ENCODE results near the gene DOP1B.
"Not testable (repeated sequence)": the region's sequence is repeated elsewhere in the genome, so short reads cannot be mapped to it uniquely, and the experiment has no call there.

DOP1B gene

GRCh38 chr21:36141513-36141925, 15.1 kb upstream of the DOP1B start:
- H3K79me2 ChIP-seq (ENCODE audit: low read length) = no peaks in the 10 kb centered on the region
- H3K27ac ChIP-seq (ENCODE audit: low read length) = no peak overlapping the region
- no peaks in the 10 kb centered on the region for H3K27me3 ChIP-seq (replicated peaks; ENCODE audit: insufficient read depth, low read length)
- no peaks in the 10 kb centered on the region for H3K9me3 ChIP-seq (replicated peaks; ENCODE audit: insufficient read depth, low read length)
- DNase-seq = peak; percentile 100
- peaks cover 4% of the 10 kb centered on the region; the same call in 1 of the 2 replicates for H3K4me1 ChIP-seq (ENCODE audit: low read length)
- H3F3A ChIP-seq (ENCODE audit: insufficient read depth, low read length) = no peaks in the 10 kb centered on the region
- TF ChIP-seq CTCF (IDR thresholded peaks at IDR 0.05; ENCODE audit: low read length) = peak; percentile 99
- TF ChIP-seq EZH2phosphoT487 (IDR thresholded peaks at IDR 0.05; ENCODE audit: low read length) = no peak
- no peaks in the 10 kb centered on the region for H3K36me3 ChIP-seq (replicated peaks; ENCODE audit: insufficient read depth, low read length)
- peak overlapping the region; percentile 17 for H3K4me2 ChIP-seq (ENCODE audit: low read depth, low read length)
- H3K9me2 ChIP-seq (replicated peaks; ENCODE audit: insufficient read depth, low read length) = no peaks in the 10 kb centered on the region
- H3K4me3 ChIP-seq (ENCODE audit: low read length) = no peak overlapping the region
- H2AFZ ChIP-seq (ENCODE audit: low read length) = 0 out of 2 replicates have a peak overlapping the region, but pooled peaks have one; percentile 34
- no peak overlapping the region for H3K9ac ChIP-seq (ENCODE audit: low read length)
- H4K20me1 ChIP-seq (ENCODE audit: insufficient read depth, low read length) = no peaks in the 10 kb centered on the region

- H3F3A ChIP-seq (ENCODE audit: insufficient read depth, low read length); H3K36me3 ChIP-seq (replicated peaks; ENCODE audit: insufficient read depth, low read length); H3K27ac ChIP-seq (ENCODE audit: low read length); DNase-seq; H4K20me1 ChIP-seq (ENCODE audit: insufficient read depth, low read length); H3K9ac ChIP-seq (ENCODE audit: low read length); H3K4me3 ChIP-seq (ENCODE audit: low read length); H3K79me2 ChIP-seq (ENCODE audit: low read length); H3K9me3 ChIP-seq (replicated peaks; ENCODE audit: insufficient read depth, low read length); H3K9me2 ChIP-seq (replicated peaks; ENCODE audit: insufficient read depth, low read length); H3K4me2 ChIP-seq (ENCODE audit: low read depth, low read length); H3K27me3 ChIP-seq (replicated peaks; ENCODE audit: insufficient read depth, low read length); H3K4me1 ChIP-seq (ENCODE audit: low read length); H2AFZ ChIP-seq (ENCODE audit: low read length): not testable (repeated sequence)
Observed at GRCh38 chr21:36144233-36144632, 12.4 kb upstream of the DOP1B start.

- H3K4me1 ChIP-seq (ENCODE audit: low read length) = peaks cover 9% of the 10 kb centered on the region
Observed at GRCh38 chr21:36145259-36145658, 11.4 kb upstream of the DOP1B start.

GRCh38 chr21:36147911-36148310, 8.7 kb upstream of the DOP1B start:
- H2AFZ ChIP-seq (ENCODE audit: low read length) = no peak overlapping the region
- no peaks in the 10 kb centered on the region for H3K36me3 ChIP-seq (replicated peaks; ENCODE audit: insufficient read depth, low read length)
- TF ChIP-seq EZH2phosphoT487 (IDR thresholded peaks at IDR 0.05; ENCODE audit: low read length) = no peak
- H4K20me1 ChIP-seq (ENCODE audit: insufficient read depth, low read length) = no peaks in the 10 kb centered on the region
- no peaks in the 10 kb centered on the region; the same call in 1 of the 2 replicates for H3F3A ChIP-seq (ENCODE audit: insufficient read depth, low read length)
- no peaks in the 10 kb centered on the region for H3K79me2 ChIP-seq (ENCODE audit: low read length)
- H3K4me3 ChIP-seq (ENCODE audit: low read length) = no peak overlapping the region
- H3K9ac ChIP-seq (ENCODE audit: low read length) = no peak overlapping the region
- H3K9me2 ChIP-seq (replicated peaks; ENCODE audit: insufficient read depth, low read length) = no peaks in the 10 kb centered on the region
- no peaks in the 10 kb centered on the region for H3K27me3 ChIP-seq (replicated peaks; ENCODE audit: insufficient read depth, low read length)
- H3K4me1 ChIP-seq (ENCODE audit: low read length) = peaks cover 11% of the 10 kb centered on the region
- DNase-seq = no peak
- no peak overlapping the region for H3K27ac ChIP-seq (ENCODE audit: low read length)
- H3K9me3 ChIP-seq (replicated peaks; ENCODE audit: insufficient read depth, low read length) = no peaks in the 10 kb centered on the region
- H3K4me2 ChIP-seq (ENCODE audit: low read depth, low read length) = no peak overlapping the region

More at GRCh38 chr21:36145259-36145658, 11.4 kb upstream of the DOP1B start:
- no peaks in the 10 kb centered on the region for H3K36me3 ChIP-seq (replicated peaks; ENCODE audit: insufficient read depth, low read length)
- no peak overlapping the region for H3K4me3 ChIP-seq (ENCODE audit: low read length)
- no peak overlapping the region for H3K27ac ChIP-seq (ENCODE audit: low read length)
- H3K9ac ChIP-seq (ENCODE audit: low read length) = no peak overlapping the region
- H3K9me2 ChIP-seq (replicated peaks; ENCODE audit: insufficient read depth, low read length) = no peaks in the 10 kb centered on the region
- no peaks in the 10 kb centered on the region for H4K20me1 ChIP-seq (ENCODE audit: insufficient read depth, low read length)
- H3K9me3 ChIP-seq (replicated peaks; ENCODE audit: insufficient read depth, low read length) = no peaks in the 10 kb centered on the region
- no peaks in the 10 kb centered on the region for H3K79me2 ChIP-seq (ENCODE audit: low read length)
- H3K27me3 ChIP-seq (replicated peaks; ENCODE audit: insufficient read depth, low read length) = no peaks in the 10 kb centered on the region
- no peaks in the 10 kb centered on the region; the same call in 1 of the 2 replicates for H3F3A ChIP-seq (ENCODE audit: insufficient read depth, low read length)
- TF ChIP-seq EZH2phosphoT487 (IDR thresholded peaks at IDR 0.05; ENCODE audit: low read length) (no peak), EZH2 (optimal IDR thresholded peaks at IDR 0.05; ENCODE audit: low read depth, low read length) (no peak), CTCF (IDR thresholded peaks at IDR 0.05; ENCODE audit: low read length) (no peak)
- H3K4me2 ChIP-seq (ENCODE audit: low read depth, low read length) = no peak overlapping the region
- DNase-seq = peak; percentile 38
- H2AFZ ChIP-seq (ENCODE audit: low read length) = no peak overlapping the region

All from MM.1S (cell line).